Right lobe of liver (tissue), 4 donors: ENCODE results near the gene GLDN.

Source experiments
- POLR2A ChIP-seq: fragments of 450-650 bp; IDR thresholded peaks from one replicate; pipeline ENCODE4 v1.6.1; 2017; ENCODE audit warnings: antibody characterized with exemption, mild to moderate bottlenecking
- TF ChIP-seq, protein P1 (sequence below), 4 donors: fragments of 200-600 bp in 3 of 4; fragments of 450-650 bp in 1 of 4; IDR thresholded peaks; one replicate each; pipeline versions ENCODE4 v1.5.1 to v1.8.0; 2016 to 2022; ENCODE audit warnings: antibody characterized with exemption in 4 of 4, mild to moderate bottlenecking in 2 of 4
- donor health status: DM: no; HTN: no; CAD: no.
- donor health status: DM: no; HTN: no; CAD: no.
- donor health status: DM: no; HTN: yes; CAD: no.

DNA sequence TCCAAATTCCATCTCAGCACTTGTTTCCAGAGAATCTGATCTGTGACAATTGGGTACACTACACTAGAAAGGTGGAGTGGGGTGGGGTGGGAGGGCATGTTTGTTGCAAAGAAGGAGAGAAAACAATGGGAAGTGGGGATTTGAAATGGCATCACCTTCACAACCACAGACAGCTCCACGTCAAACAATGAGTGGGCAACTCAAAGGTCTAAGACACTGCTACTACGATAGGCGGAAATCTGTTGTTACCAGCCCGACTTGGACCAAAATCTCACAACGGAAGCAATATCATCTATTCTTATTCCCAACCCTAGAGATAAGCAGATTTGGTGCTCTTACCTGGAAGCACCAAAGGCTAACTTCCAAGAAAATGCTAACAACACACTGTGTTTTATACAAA is 6.4 kb upstream of the GLDN start:
- TF ChIP-seq, protein P1, sequence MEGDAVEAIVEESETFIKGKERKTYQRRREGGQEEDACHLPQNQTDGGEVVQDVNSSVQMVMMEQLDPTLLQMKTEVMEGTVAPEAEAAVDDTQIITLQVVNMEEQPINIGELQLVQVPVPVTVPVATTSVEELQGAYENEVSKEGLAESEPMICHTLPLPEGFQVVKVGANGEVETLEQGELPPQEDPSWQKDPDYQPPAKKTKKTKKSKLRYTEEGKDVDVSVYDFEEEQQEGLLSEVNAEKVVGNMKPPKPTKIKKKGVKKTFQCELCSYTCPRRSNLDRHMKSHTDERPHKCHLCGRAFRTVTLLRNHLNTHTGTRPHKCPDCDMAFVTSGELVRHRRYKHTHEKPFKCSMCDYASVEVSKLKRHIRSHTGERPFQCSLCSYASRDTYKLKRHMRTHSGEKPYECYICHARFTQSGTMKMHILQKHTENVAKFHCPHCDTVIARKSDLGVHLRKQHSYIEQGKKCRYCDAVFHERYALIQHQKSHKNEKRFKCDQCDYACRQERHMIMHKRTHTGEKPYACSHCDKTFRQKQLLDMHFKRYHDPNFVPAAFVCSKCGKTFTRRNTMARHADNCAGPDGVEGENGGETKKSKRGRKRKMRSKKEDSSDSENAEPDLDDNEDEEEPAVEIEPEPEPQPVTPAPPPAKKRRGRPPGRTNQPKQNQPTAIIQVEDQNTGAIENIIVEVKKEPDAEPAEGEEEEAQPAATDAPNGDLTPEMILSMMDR (IDR thresholded peaks at IDR 0.05): no peak
- TF ChIP-seq POLR2A: no peak
